ENCODE measurements around the gene CAPN5. TPM values are rescaled to one million over a fixed set of nuclear protein-coding genes. Genes with fewer than 3 reads are reported as not detected.

Gene CAPN5
- total and polyA plus RNA-seq, 5 donors = 2.9 to 6.9 (median 5.2) TPM

GRCh38 chr11:77064648-77065217 is 2.0 kb upstream of the CAPN5 start:
- no peaks in the 10 kb centered on the region for H3K27me3 ChIP-seq (ENCODE audit: control insufficient read depth, insufficient read depth)
- WGBS = 85% methylated on average over 4 of the region's 4 CpGs
- ATAC-seq (no peak), DNase-seq (no peak)
- H3K9me3 ChIP-seq (ENCODE audit: control insufficient read depth, low read length) = no peaks in the 10 kb centered on the region
- H3K27ac ChIP-seq (ENCODE audit: low read length) = no peak overlapping the region
- H3K4me1 ChIP-seq (ENCODE audit: control insufficient read depth, insufficient read depth, low read length) = no peaks in the 10 kb centered on the region
- H3K4me3 ChIP-seq (ENCODE audit: low read length) = no peak overlapping the region
- intact Hi-C loops (cut with DNase I) = no loop called here

- DNase-seq (peak; percentile 71 to 85 (median 74)), ATAC-seq (peak; percentile 15 to 39)
- Histone ChIP-seq H3K27ac (ENCODE audit: low read length) (peak overlapping the region; percentile 49), H3K27me3 (ENCODE audit: control insufficient read depth, insufficient read depth) (no peaks in the 10 kb centered on the region), H3K4me3 (ENCODE audit: low read length) (peak overlapping the region; percentile 73), H3K9me3 (ENCODE audit: control insufficient read depth, low read length) (no peaks in the 10 kb centered on the region), H3K4me1 (ENCODE audit: control insufficient read depth, insufficient read depth, low read length) (no peaks in the 10 kb centered on the region)
- WGBS = 20% methylated on average over 14 of the region's 14 CpGs
- intact Hi-C loops (cut with DNase I) = no loop called here
Measured at GRCh38 chr11:77065878-77066228, 918 bp upstream of the CAPN5 start.

GRCh38 chr11:77067861-77068443 is 1.2 kb downstream of the CAPN5 start:
- WGBS = 76% methylated on average over 8 of the region's 8 CpGs
- intact Hi-C loops (cut with DNase I) = no loop called here
- no peaks in the 10 kb centered on the region for H3K9me3 ChIP-seq (ENCODE audit: control insufficient read depth, low read length)
- no peak overlapping the region for H3K27ac ChIP-seq (ENCODE audit: low read length)
- peak overlapping the region; percentile 73 for H3K4me3 ChIP-seq (ENCODE audit: low read length)
- no peaks in the 10 kb centered on the region for H3K27me3 ChIP-seq (ENCODE audit: control insufficient read depth, insufficient read depth)
- no peaks in the 10 kb centered on the region for H3K4me1 ChIP-seq (ENCODE audit: control insufficient read depth, insufficient read depth, low read length)
- ATAC-seq = no peak
- DNase-seq = peak in 1 of 3 donors; percentile 31

GRCh38 chr11:77068457-77069335 is 1.9 kb downstream of the CAPN5 start:
- DNase-seq = no peak
- Histone ChIP-seq H3K4me1 (ENCODE audit: control insufficient read depth, insufficient read depth, low read length) (no peaks in the 10 kb centered on the region), H3K27ac (ENCODE audit: low read length) (no peak overlapping the region), H3K27me3 (ENCODE audit: control insufficient read depth, insufficient read depth) (no peaks in the 10 kb centered on the region), H3K9me3 (ENCODE audit: control insufficient read depth, low read length) (no peaks in the 10 kb centered on the region), H3K4me3 (ENCODE audit: low read length) (no peak overlapping the region)
- intact Hi-C loops (cut with DNase I) = no loop called here
- ATAC-seq = no peak
- 82% methylated on average over 7 of the region's 7 CpGs for WGBS

GRCh38 chr11:77069336-77069968 is 2.7 kb downstream of the CAPN5 start:
- H3K27me3 ChIP-seq (ENCODE audit: control insufficient read depth, insufficient read depth) = no peaks in the 10 kb centered on the region
- H3K9me3 ChIP-seq (ENCODE audit: control insufficient read depth, low read length) = no peaks in the 10 kb centered on the region
- H3K4me3 ChIP-seq (ENCODE audit: low read length) = no peak overlapping the region
- H3K4me1 ChIP-seq (ENCODE audit: control insufficient read depth, insufficient read depth, low read length) = peaks cover 4% of the 10 kb centered on the region
- no peak overlapping the region for H3K27ac ChIP-seq (ENCODE audit: low read length)
- intact Hi-C loops (cut with DNase I) = no loop called here
- DNase-seq (peak in 1 of 3 donors; percentile 41), ATAC-seq (no peak)
- 64% methylated on average over 6 of the region's 6 CpGs for WGBS

GRCh38 chr11:77069969-77070582 is 3.3 kb downstream of the CAPN5 start:
- DNase-seq (no peak), ATAC-seq (no peak)
- H3K27ac ChIP-seq (ENCODE audit: low read length) = no peak overlapping the region
- 91% methylated on average over 8 of the region's 8 CpGs for WGBS
- no peaks in the 10 kb centered on the region for H3K27me3 ChIP-seq (ENCODE audit: control insufficient read depth, insufficient read depth)
- peaks cover 4% of the 10 kb centered on the region for H3K4me1 ChIP-seq (ENCODE audit: control insufficient read depth, insufficient read depth, low read length)
- H3K9me3 ChIP-seq (ENCODE audit: control insufficient read depth, low read length) = no peaks in the 10 kb centered on the region
- no peak overlapping the region for H3K4me3 ChIP-seq (ENCODE audit: low read length)
- intact Hi-C loops (cut with DNase I) = no loop called here

GRCh38 chr11:77071077-77071476 is 4.3 kb downstream of the CAPN5 start:
- Histone ChIP-seq H3K27ac (ENCODE audit: low read length) (no peak overlapping the region), H3K4me1 (ENCODE audit: control insufficient read depth, insufficient read depth, low read length) (peaks cover 4% of the 10 kb centered on the region), H3K9me3 (ENCODE audit: control insufficient read depth, low read length) (no peaks in the 10 kb centered on the region), H3K4me3 (ENCODE audit: low read length) (no peak overlapping the region), H3K27me3 (ENCODE audit: control insufficient read depth, insufficient read depth) (no peaks in the 10 kb centered on the region)
- 81% methylated on average over 7 of the region's 7 CpGs for whole genome bisulfite sequencing
- intact Hi-C loops (cut with DNase I) = no loop called here
- DNase-seq = peak in 1 of 3 donors; percentile 45
- ATAC-seq = no peak

- H3K9me3 ChIP-seq (ENCODE audit: control insufficient read depth, low read length) = no peaks in the 10 kb centered on the region
- H3K27me3 ChIP-seq (ENCODE audit: control insufficient read depth, insufficient read depth) = no peaks in the 10 kb centered on the region
- peaks cover 4% of the 10 kb centered on the region for H3K4me1 ChIP-seq (ENCODE audit: control insufficient read depth, insufficient read depth, low read length)
- intact Hi-C loops (cut with DNase I) = no loop called here
- 77% methylated on average over 15 of the region's 15 CpGs for WGBS
- ATAC-seq (no peak), DNase-seq (peak in 1 of 3 donors; percentile 54)
- H3K4me3 ChIP-seq (ENCODE audit: low read length) = no peak overlapping the region
- H3K27ac ChIP-seq (ENCODE audit: low read length) = peak overlapping the region; percentile 26
Measured at GRCh38 chr11:77071671-77072605, 5.2 kb downstream of the CAPN5 start.

GRCh38 chr11:77072851-77073327 is 6.1 kb downstream of the CAPN5 start:
- H3K9me3 ChIP-seq (ENCODE audit: control insufficient read depth, low read length) = no peaks in the 10 kb centered on the region
- H3K27ac ChIP-seq (ENCODE audit: low read length) = peak overlapping the region; percentile 73
- intact Hi-C loops (cut with DNase I) = no loop called here
- 57% methylated on average over 8 of the region's 8 CpGs for WGBS
- no peak overlapping the region for H3K4me3 ChIP-seq (ENCODE audit: low read length)
- DNase-seq (peak in 1 of 3 donors; percentile 69), ATAC-seq (no peak)
- no peaks in the 10 kb centered on the region for H3K27me3 ChIP-seq (ENCODE audit: control insufficient read depth, insufficient read depth)
- H3K4me1 ChIP-seq (ENCODE audit: control insufficient read depth, insufficient read depth, low read length) = peaks cover 4% of the 10 kb centered on the region
